ENCODE results near the gene CEP20.
"Not testable (repeated sequence)": the region's sequence is repeated elsewhere in the genome, so short reads cannot be mapped to it uniquely, and the experiment has no call there.

Gene CEP20

DNA sequence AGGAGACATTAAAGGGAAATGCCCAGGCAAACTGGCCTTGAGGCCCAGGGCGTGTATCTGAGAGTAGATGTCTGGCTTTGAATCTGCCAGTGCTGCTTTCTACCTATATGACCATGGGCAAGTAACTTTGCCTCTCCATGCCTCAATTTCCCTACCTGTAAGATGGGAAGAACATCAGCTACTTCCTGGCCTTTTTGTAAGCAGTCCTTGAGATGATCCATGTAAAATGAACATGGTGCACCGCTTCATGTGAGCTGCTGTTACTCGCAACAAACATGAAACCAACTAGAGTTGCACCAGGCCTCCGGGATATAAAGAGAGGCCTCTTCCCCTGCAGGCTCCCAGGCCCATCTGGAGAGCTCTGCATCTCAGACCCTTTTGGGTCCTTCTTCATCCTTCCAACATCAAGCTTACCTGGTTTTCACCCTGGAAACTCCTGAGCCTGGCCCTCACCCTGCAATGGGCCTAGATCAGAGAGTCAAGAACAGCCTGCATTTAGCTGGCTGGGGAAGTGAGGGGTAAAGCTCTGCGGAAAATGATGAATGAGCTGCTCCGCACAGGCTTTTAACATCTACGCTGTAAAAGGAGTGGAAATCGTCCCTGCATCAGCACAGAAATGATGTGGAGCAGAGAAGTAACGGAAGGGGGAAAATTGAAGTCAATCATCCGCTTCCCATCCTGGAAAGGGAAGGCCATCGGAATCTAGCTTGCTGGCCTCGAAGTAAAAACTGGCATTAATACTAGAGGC is 29.3 kb downstream of the CEP20 start:
- DNase-seq = no peak

DNA sequence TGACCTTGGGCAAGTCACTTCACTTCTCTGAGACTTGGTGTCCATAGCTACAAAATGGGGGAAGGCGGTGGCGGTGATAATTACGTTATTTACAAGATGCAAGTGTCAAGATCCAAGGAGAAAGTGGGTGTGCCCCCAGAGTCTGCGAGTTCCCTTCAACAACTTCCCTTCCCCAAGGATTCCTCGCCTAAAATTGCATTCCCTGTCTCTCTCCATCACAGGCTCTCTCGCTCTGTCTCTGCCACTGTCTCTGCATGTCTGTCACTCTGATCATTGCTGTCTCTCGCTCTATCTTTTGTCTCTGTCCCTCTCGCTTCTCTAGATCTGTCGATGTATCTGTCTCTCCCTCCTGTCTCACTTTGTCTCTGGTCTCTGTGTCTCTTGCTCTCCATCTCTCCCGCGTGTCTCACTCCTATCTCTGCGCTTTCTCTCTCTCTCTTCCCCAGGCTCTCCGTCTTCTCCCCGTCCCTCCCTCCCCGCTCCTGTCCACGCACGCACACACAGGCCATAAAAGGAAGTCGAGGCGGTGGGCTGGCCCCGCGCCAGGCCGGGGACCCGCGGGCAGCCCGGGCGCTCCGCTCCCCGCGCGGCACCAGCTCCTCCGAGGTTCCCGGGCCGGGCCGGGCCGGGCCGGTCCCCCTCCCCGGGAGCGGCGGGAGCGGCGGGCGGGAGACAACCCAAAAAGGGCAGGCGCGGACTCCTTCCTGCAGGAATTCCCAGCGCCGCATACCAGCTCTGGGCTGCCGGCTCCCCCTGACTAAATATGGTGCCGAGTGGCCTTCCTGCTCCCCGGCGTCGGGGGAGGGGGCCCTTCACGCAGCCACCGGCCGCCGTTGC is 30.5 kb downstream of the CEP20 start:
- peak in 6 of 56 donors; percentile 1 to 30 (median 12) for DNase-seq

DNA sequence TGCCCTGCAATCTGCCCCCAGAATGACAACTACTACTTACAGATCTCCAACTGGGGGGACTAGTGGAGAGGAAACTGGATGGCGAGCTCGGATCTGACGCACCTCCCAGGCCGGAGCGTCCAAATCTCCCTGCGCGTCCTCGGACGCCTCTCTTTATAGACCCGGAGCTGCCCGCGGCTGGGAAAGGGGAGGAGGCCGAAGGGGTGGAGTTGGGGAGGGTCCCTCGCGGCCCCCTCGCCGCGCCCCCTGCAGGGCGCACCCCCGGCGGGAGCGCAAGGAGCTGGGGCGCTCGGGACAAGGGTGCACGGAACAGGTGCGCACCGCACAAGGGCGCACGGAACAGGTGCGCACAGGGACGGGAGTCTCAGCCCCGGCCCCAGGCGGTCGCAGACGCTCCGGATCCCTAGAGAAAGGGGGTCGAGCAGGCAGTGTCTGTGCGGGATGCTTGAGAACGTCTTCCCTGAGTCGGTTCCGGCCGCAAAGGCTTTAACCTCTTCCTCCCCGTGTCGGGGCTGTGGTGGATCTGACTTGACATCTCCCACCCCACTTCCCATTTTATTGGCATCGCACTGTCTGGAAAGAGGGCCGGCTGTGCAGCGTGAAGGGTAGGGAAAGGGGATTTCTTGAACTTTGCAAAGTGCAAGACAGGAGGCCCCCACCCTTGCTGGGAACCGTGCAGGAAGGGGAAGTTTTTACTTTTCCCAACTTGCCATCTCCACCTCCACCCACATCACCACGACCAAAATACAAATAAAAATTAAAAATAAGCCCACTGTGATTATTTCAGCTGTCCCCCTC is 31.3 kb downstream of the CEP20 start, which contains the start of gene MYH11:
Gene MYH11, minus strand, starts transcription at position 128 of the 798 bp plus-strand sequence. CDS start 18,776 bp downstream, outside the sequence.
- no peak for DNase-seq

DNA sequence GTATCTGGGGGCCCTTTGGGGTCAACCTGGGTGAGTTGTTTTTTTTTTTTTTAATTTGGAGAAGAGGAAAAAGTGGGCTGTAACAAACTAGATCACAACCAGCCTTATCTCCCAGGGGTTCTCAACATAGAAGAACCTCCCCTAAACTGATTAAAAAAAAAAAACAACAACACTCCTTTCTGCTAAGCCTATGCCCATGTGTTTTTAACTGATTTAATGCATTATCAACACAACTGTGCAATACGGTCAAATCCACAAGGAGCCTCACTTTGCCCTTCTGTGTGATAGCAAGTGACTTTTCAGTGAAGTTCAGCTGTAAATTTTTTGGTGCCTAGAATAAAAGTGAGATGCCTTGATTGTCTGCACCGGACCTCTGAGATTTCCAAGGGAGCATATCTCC is 32.2 kb downstream of the CEP20 start:
- DNase-seq = no peak

DNA sequence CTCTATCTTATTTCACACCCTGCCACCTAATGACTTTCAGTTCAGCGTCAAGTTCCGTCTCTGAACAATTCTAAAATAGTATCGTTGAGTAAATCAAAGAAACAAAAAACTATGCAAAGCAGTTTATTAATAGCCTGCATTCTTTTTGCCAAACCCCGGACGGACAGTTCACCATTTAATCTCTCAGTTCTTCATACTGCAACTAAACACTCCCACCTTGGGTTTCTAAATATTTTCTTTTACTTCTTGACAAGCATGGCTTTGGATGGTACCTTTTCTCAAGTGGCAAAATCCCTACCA is 32.7 kb downstream of the CEP20 start:
- no peak for DNase-seq

DNA sequence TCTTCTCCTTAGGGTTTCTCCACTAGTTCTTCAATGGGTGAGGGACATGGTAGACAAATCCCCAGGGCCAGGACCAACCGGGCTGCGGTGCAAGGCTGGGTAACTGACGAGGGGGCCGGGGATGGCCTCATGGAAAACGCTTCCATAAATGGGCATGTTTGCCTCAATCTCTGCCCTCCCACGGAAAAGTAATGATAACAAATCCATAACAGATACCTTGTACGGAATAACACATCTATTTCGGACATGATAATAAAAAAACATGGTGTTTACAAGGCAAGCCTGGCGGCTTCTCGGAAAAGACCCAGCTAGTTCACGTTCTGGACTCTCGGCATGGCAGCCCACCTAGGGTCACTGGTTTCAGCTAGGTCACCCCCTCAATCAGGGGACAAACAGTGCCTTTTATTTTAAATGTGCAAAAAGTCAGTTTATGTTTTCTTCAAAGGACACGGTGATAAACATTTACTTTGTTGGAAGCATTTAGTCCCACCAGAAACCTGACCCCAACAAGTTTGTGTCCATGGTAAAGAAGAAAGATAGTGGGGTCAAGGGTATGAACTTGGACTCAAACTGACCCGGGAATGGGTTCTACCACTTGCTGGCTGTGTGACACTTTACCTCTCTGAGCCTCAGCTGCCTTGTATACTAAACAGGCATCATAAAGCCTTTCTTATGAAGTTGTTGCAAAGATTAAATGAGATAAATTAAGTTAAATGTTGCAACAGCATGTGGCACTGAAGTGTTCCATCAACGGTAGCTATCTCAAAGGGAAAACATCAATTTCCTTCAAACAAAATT is 33.3 kb downstream of the CEP20 start:
- no peak for DNase-seq

DNA sequence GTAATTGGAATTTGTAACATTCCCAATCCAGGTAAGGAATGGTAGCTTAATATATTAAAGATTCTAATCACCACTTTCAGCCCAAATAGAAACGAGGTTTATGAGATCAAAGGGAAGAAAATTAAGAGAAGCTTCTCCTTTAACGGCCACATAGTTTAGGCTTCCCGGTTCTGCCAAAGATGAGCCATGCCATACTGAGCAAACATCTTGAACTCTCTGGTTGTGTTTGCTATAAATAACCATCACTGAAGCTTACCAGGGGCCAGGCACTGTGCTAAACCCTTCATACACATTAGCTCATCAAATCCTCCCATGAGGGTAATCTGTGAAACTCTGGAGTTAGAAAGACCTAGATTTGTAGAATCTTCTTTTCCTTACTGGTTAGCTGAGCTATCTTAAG is 34.3 kb downstream of the CEP20 start:
- DNase-seq = no peak

DNA sequence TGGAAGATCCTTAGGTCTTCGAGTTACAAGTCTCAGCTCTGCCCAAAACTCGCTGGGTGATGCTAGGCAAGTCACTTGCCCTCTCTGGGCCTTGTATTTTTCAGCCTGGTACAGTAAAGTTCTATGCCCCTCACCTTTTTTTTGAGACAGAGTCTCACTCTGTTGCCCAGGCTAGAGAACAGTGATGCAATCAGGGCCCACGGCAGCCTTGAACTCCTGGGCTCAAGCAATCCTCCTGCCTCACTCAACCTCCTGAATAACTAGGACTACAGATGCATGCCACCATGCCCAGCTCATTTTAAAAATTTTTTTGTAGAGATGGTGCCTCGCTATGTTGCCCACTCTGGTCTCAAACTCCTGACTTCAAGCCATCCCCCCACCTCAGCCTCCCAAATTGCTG is 35.4 kb downstream of the CEP20 start:
- DNase-seq = no peak

DNA sequence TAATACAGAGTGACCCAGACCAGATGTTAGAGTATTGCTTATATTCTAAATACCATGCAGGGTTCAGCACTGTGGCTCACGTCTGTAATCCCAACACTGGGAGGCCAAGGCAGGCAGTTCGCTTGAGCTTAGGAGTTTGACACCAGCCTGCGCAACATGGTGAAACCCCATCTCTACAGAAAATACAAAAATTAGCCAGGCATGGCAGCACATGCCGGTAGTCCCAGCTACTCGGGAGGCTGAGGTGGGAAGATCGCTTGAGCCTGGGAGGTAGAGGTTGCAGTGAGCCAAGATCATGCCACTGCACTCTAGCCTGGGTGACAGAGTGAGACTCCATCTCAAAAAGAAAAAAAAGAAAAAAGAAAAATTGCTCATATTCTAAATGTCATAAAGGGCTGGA is 37.8 kb downstream of the CEP20 start:
- not testable (repeated sequence) for DNase-seq

DNA sequence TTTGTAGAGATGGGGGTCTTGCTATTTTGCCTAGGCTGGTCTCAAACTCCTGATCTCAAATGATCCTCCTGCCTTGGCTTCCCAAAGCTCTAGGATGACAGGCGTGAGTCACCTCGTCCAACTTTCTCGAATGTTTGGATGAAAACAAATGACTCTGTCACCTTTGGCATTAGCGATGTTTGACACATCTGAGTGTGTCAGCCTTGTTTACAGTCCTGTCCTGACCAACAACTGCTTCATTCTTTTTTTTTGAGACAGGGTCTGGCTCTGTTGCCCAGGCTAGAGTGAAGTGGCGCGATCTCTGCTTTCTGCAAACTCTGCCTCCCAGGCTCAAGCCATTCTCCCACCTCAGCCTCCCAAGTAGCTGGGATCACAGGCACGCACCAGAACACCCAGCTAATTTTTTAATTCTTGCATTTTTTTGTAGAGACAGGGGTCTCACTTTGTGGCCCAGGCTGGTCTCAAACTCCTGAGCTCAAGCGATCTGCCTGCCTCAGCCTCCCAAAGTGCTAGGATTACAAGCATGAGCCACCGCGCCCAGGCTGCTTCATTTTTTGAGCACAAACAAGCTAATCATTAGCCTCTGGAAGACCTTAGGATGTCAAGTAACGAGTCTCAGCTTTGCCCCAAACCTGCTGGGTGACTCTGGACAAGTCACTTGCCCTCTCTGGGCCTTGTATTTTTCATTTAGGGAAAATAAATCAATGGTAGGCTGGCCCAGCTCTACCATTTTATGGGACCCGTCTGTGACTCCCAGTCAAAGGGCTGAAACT is 39.0 kb downstream of the CEP20 start:
- no peak for DNase-seq

DNA sequence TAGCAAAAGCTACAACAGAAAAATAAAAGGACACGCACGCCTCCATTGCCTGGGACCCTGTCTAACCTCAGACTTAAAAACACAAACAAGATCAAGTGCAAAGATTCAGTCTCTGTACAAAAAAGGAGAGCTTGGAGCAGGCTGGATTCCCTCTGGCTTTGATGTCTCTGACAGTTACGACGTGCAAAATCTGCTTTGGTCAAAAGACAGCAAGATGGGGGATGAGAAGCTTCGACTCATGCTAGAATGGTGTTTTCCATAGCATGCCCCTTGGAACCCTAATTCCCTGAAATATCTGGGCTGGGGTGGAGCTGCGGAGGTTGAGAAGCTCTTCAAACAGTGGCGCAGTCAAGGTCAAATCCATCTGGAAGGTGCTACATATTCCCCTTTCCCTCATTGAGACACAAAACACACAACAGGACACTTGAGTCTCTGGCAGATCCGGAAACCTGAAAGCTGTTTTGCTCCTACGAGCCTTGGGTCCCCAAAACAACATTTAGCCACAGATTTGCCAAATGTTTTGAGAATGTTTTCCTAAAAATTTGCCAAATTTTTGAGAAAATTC is 40.7 kb downstream of the CEP20 start:
- no peak for DNase-seq

DNA sequence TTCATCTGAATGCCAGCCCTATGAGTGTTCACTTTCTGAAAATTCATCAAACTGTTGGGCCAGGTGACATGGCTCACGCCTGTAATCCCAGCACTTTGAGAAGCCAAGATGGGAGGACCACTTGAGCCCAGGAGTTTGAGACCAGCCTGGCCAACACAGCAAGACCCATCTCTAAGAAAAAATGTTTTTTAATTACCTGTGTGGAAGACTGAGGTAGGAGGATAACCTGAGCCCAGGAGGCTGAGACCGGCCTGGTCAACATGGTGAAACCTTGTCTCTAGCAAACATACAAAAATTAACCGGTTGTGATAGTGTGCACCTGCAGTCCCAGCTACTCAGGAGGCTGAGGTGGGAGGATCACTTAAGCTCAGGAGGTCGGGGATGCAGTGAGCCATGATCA is 41.9 kb downstream of the CEP20 start:
- DNase-seq = no peak

DNA sequence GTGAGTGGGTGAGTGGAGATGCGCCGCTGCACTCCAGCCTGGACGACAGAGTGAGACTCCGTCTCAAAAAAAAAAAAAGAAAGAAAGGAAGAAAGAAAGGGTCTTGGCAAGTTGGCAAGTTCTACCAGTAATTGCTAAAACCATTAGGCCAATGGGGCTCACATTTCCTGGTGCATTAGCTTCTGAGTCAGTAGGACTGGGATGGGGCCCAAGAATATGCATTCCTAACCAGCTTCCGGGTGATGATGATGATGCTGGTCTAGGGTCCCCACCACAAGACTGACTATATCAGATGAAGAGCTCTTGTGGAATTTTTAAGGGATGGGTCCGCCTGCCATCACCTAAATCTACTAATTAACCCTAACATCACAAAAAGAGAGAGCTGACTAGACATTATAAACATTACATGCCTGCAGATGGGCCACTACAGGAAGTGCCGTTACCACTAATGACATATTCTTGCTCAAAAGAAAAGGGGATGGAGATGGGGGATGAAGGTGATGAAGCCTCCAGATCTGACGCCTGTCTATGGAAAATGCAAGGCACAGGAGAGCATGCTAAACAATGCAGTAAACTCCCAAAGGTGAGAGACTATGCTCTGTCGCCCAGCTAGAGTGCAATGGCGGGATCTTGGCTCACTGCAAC is 44.6 kb downstream of the CEP20 start:
- DNase-seq = no peak

DNA sequence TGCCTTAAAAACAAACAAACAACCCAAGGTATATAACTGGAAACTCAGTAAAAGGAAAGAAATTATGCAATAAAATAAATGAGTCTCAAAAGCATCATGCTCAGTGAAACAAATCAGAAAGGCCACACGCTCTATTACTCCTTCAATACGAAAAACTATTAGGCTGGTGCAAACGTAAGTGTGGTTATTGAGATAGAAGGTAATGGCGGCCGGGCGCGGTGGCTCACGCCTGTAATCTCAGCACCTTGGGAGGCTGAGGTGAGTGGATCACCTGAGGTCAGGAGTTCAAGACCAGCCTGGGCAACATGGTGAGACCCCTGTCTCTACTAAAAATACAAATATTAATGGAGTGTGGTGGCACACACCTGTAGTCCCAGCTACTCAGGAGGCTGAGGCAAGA is 49.2 kb downstream of the CEP20 start:
- DNase-seq = not testable (repeated sequence)

DNA sequence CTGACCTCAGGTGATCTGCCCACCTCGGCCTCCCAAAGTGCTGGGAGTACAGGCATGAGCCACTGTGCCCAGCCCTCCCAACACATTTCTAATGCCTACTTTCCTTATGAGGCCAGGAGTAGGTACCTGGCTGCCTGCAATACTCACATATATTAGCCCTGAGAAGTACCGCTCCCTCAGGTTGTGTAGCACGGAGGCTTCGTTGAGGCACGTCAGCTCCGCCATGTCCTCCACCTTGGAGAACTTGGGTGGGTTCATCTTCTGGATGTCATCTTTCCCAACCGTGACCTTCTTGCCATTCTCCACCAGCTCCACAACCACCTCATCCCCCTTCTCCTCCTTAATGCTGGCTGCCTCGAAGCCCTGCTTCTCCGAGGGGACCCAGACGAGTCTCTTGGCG is 50.6 kb downstream of the CEP20 start:
- DNase-seq = no peak

DNA sequence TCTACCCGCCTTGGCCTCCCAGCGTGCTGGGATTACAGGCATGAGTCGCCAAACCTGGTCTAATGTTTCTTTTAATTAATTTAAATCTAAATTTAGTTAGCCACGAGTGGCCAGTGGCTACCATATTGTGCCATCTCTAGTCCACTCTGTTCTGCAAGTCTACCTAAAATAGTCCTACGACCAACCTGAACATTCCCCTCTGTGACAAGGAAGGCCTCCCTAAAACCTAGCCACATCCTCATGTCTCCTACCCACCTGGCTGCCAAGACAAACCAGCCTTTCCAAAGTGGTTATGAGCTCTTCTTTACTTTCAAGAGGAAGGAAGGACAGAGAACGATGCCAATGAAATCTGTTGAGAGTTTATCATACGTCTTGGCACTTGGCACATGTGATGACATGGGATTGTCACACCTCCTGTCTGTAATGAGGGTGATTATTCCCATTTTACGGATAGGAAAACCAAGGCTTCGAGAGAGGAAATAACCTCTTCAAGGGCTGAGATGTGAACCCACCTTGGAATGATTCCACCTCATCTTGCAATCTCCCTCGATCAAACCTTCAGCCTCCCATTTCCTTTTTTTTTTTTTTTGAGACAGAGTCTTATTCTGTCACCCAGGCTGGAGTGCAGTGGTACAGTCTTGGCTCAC is 51.3 kb downstream of the CEP20 start:
- DNase-seq = no peak

DNA sequence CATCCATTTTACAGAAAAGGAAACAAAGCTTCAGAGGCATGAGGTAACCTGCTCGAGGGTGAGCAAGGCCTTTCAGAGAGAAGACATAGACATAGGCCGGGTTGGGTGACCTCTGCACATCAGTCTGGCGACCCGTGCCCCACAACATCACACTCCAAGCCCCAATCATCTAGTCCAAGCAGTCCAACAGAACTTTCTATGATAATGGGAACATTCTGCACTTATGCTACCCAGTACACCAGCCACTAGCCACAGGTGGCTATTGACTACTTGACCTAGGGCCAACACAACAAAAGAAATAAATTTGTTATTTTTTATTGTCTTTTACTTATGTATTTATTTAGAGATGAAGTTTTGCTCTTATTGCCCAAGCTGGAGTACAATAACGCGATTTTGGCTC is 52.3 kb downstream of the CEP20 start:
- DNase-seq = no peak

DNA sequence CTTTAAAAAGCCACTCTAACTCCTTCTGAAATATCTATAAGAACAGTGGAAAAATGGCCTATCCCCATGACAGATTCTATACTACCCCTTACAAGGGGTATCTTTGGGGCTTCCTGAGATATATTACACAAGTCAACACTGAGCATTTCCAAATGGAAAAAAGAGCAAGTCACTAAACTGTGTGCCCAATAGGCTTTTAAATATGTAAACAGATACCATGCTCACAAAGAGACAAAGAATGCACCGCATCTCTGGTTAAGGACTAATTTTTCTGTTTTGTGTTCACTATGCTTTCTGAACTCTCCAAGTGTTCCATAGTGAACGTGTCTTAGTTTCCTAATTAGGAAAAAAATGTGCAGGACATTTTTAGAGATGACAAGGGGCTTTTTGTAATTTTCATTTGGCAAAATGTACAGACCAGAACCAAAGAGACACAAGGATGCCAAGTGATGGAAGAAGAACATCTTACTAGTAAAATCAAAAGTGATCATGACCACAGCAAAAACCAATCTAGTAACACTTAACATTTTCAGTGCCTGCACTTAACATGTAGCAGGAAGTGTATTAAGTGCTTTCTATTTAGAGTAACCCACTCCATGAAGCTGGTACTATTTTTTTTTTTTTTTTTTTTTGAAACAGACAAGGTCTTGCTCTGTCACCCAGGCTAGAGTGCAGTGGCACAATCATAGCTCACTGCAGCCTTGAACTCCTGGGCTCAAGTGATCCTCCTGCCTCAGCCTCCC is 53.1 kb downstream of the CEP20 start:
- no peak for DNase-seq
